ENCODE data around the gene INSL3.
"Not testable (repeated sequence)": the region's sequence is repeated elsewhere in the genome, so short reads cannot be mapped to it uniquely, and the experiment has no call there.

Gene INSL3

DNA sequence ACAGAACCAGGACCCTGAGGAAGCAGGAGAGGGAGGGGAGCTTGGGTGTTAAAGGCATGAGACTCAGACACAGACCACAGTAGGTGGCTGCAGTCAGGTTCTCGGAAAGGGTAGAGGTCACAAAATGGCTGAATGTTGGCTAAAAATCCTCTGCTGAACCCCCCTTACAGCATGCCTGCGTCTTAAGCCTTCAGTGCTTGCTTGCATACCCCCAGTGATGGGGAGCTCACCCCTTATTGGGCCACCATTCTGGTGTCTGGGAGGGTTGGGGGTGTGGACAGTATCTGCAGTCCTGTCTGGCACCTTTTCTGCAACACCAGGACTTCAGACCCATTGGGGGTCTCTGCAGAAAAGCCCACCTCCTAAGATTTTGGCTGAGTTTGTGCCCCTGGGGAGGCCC is 40.5 kb downstream of the INSL3 start:
- no peak overlapping the region for H3K4me3 ChIP-seq (ENCODE audit: low read depth in 1 of 2, low read length in 1 of 2)
- H3K27me3 ChIP-seq = no peaks in the 10 kb centered on the region
- H3K9me3 ChIP-seq = no peaks in the 10 kb centered on the region
- peaks cover 72% of the 10 kb centered on the region for H3K36me3 ChIP-seq
- H3K4me1 ChIP-seq (ENCODE audit: control insufficient read depth in 1 of 2, insufficient read depth in 1 of 2, low read depth in 1 of 2, low read length in 1 of 2) = peaks cover 17 to 18% of the 10 kb centered on the region in 2 experiments
- TF ChIP-seq, protein P1, sequence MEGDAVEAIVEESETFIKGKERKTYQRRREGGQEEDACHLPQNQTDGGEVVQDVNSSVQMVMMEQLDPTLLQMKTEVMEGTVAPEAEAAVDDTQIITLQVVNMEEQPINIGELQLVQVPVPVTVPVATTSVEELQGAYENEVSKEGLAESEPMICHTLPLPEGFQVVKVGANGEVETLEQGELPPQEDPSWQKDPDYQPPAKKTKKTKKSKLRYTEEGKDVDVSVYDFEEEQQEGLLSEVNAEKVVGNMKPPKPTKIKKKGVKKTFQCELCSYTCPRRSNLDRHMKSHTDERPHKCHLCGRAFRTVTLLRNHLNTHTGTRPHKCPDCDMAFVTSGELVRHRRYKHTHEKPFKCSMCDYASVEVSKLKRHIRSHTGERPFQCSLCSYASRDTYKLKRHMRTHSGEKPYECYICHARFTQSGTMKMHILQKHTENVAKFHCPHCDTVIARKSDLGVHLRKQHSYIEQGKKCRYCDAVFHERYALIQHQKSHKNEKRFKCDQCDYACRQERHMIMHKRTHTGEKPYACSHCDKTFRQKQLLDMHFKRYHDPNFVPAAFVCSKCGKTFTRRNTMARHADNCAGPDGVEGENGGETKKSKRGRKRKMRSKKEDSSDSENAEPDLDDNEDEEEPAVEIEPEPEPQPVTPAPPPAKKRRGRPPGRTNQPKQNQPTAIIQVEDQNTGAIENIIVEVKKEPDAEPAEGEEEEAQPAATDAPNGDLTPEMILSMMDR (IDR thresholded peaks at IDR 0.05) = no peak
- H3K27ac ChIP-seq = peak overlapping the region; percentile 83

DNA sequence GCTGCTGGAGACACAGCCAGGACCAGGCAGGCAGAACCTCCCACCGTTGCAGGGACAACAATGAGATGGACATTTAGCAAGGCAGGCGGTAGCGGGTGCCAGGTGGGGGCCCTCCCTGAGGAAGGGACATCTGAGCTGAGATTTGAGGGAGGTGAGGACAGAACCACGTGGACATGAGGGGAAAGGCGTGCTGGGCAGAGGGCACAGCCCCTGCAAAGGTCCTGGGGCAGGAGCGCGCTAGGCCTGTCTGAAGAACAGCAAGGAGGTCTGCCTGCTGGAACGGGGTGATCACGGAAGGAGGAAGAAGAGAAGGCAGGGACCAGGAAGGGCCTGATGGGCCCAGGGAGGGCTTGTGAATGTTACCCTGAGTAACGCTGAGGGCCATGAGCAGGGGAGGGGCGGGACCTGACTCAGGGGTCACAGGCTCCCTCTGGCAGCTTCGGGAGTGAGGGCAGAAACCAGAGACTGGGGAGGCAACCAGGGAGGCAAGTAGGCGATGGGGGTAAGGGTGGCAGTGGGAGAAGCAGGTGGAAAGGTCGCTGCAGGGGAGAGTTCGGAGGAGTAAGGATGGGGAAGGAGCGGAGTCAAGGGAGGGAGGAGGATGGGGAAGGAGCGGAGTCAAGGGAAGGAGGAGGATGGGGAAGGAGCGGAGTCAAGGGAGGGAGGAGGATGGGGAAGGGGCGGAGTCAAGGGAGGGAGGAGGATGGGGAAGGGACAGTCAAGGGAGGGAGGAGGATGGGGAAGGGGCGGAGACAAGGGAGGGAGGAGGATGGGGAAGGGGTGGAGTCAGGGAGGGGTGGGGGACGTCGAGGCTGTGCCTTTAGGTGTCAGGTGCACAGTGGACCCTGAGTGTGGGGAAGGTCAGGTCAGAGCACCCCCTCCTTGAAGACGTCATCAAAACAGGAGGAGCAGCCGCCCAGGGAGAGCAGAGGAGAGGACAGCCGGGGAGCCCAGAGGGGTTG is 42.1 kb downstream of the INSL3 start:
- Histone ChIP-seq H3K9me3 (no peaks in the 10 kb centered on the region), H3K4me3 (ENCODE audit: low read depth in 1 of 2, low read length in 1 of 2) (peak overlapping the region; percentile 60 to 66), H3K4me1 (ENCODE audit: control insufficient read depth in 1 of 2, insufficient read depth in 1 of 2, low read depth in 1 of 2, low read length in 1 of 2) (peaks cover 17 to 18% of the 10 kb centered on the region in 2 experiments), H3K27ac (peak overlapping the region; percentile 83), H3K27me3 (no peaks in the 10 kb centered on the region), H3K36me3 (peaks cover 72% of the 10 kb centered on the region)
- TF ChIP-seq, protein P1 (IDR thresholded peaks at IDR 0.05) = no peak

DNA sequence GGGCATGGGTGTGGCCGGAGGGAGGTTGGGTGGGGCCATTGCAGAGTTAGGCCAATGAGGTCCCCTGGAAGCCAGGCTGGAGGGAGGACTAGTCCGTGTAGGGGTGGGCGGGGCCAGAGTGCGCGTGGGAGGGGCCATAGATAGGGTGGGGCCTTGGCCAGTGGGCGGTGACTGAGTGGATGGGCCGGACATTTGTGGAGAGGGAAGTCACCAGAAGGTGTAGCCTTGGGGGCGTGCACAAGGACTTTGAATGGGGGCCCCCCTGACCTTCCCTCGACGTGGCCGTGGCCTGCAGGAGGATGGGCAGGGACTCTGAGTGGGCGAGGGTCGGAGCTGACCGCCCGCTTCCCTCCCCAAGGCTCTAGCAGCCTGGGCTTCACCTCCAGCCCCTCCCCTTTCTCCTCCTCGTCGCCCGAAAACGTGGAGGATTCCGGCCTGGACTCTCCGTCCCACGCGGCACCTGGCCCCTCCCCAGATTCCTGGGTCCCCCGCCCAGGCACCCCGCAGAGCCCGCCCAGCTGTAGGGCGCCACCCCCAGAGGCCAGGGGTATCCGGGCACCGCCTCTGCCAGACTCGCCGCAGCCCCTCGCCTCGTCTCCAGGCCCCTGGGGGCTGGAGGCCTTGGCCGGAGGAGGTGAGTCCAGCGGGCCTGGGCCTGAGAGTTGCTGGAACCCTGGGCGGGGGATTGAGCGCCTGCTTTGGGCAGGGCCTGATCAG is 42.9 kb downstream of the INSL3 start:
- no peaks in the 10 kb centered on the region for H3K9me3 ChIP-seq
- TF ChIP-seq, protein P1 (IDR thresholded peaks at IDR 0.05) = no peak
- peak overlapping the region; percentile 60 to 66 for H3K4me3 ChIP-seq (ENCODE audit: low read depth in 1 of 2, low read length in 1 of 2)
- H3K27ac ChIP-seq = peak overlapping the region; percentile 83
- no peaks in the 10 kb centered on the region for H3K27me3 ChIP-seq
- H3K36me3 ChIP-seq = peaks cover 72% of the 10 kb centered on the region
- peaks cover 17 to 18% of the 10 kb centered on the region in 2 experiments for H3K4me1 ChIP-seq (ENCODE audit: control insufficient read depth in 1 of 2, insufficient read depth in 1 of 2, low read depth in 1 of 2, low read length in 1 of 2)

DNA sequence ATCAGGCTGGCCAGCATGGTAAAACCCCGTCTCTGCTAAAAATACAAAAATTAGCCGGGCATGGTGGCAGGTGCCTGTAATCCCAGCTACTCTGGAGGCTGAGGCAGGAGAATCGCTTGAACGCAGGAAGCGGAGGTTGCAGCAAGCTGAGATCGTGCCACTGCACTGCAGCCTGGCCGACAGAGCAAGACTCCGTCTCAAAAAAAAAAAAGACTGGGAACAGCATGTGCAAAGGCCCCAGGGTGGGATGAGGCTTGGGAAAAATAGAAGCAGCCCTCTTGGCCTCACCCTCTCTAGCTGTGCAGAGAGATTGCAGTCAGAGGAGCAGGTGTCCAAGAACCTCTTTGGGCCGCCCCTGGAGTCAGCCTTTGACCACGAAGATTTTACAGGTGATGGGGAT is 43.5 kb downstream of the INSL3 start:
- not testable (repeated sequence) for H3K9me3 ChIP-seq, H3K27me3 ChIP-seq
- Histone ChIP-seq H3K27ac (peak overlapping the region; percentile 83), H3K36me3 (peaks cover 72% of the 10 kb centered on the region), H3K4me1 (ENCODE audit: control insufficient read depth in 1 of 2, insufficient read depth in 1 of 2, low read depth in 1 of 2, low read length in 1 of 2) (peaks cover 17 to 18% of the 10 kb centered on the region in 2 experiments), H3K4me3 (ENCODE audit: low read depth in 1 of 2, low read length in 1 of 2) (peak overlapping the region; percentile 60 to 66)

DNA sequence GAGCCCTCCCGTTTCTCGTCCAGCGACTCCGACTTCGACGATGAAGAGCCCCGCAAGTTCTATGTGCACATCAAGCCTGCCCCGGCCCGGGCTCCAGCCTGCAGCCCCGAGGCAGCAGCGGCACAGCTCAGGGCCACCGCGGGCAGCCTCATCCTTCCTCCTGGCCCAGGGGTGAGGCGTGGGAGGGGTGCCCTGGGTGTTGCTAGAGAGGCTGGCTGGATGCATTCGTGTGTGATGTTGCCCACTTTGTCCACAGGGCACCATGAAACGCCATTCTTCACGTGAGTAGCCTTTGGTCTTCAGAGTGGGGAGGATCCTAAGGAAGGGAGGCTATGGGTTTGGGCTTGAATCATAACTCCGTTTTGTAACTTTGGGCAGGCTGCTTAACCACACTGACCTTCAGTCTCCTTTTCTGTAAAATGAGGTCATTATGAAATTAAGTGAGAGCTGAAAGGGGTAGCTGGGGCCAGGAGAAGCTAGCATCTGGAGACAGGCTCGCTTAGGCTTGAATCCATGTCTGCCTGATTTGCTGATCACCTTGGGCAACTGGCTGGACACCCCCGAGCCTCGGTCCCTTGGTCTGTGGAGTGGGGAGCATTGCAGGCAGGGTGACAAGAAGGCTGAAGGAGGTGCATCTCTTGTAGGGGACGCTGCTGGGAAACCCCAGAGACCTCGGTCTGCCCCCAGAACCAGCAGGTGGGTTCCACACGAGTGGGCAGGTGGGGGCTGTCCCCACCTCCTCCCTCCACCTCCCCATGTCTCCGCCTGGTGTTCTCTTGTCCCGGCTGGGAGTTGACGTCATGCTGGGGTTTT is 45.1 kb downstream of the INSL3 start:
- Histone ChIP-seq H3K27me3 (no peaks in the 10 kb centered on the region), H3K4me3 (ENCODE audit: low read depth in 1 of 2, low read length in 1 of 2) (no peak overlapping the region), H3K4me1 (ENCODE audit: control insufficient read depth in 1 of 2, insufficient read depth in 1 of 2, low read depth in 1 of 2, low read length in 1 of 2) (peaks cover 17 to 18% of the 10 kb centered on the region in 2 experiments), H3K9me3 (no peaks in the 10 kb centered on the region), H3K36me3 (peaks cover 71% of the 10 kb centered on the region), H3K27ac (no peak overlapping the region)
- TF ChIP-seq, protein P1 (IDR thresholded peaks at IDR 0.05) = no peak

Data from neutrophil (primary cell).